ENCODE data around the gene IL17C.

- TF ChIP-seq CTCF (conservative IDR thresholded peaks at IDR 0.05; ENCODE audit: low read depth, low read length): no peak
- TF ChIP-seq EZH2 (IDR thresholded peaks at IDR 0.05; ENCODE audit: borderline replicate concordance, low read depth, low read length, poor library complexity, severe bottlenecking): no peak
Observed at GRCh38 chr16:88671806-88672205, 33.4 kb downstream of the IL17C start.

Data from A673 (cell line).